K562 (cell line): ENCODE data around the gene GSTA4. TPM values are rescaled to one million over a fixed set of nuclear protein-coding genes. Genes with fewer than 3 reads are reported as not detected.

ENCODE experiments used
- ATAC-seq: fragments of 200-7000 bp; cut with Tn5 transposase; 3 replicates; pipeline ENCODE4 v1.9.1; 2020; ENCODE audit warnings: moderate library complexity
- BruUV-seq: library from RNA; stranded (reverse); fragments of 400-500 nt; replicated peaks from 2 replicates; lab custom pipeline; 2021; lab: Mats Ljungman, UMichigan
- CTCF ChIA-PET: fragments of 300-600 bp; formaldehyde crosslinking; extraction: SDS; loops from one replicate; lab custom pipeline; 2021; ENCODE audit warnings: low intra/inter-chr PET ratio; lab: Yijun Ruan, JAX
- POLR2A ChIA-PET: fragments of 300-600, 350-650 bp; sonication (Branson Sonifier 250); formaldehyde crosslinking; extraction: SDS; loops from one replicate; lab custom pipeline; 2021; ENCODE audit warnings: antibody characterized with exemption, inconsistent platforms; lab: Yijun Ruan, JAX
- DNase-seq, 4 experiments: peaks; one replicate each; pipeline versions ENCODE4 v3.0.0 to v3.0.0-alpha.2; 2011 to 2018; ENCODE audit warnings: low spot score in 3 of 4, mixed read lengths in 3 of 4; ENCODE audit errors: extremely low read depth in 1 of 4
- FAIRE-seq: peaks from 2 replicates; lab custom pipeline; 2011; peaks lifted over from hg19 to GRCh38; lab: Jason Lieb, UNC
- H2AFZ ChIP-seq: 2 replicates; pipeline ENCODE4 v1.6.0; 2011; ENCODE audit warnings: low read depth, low read length, control low read depth, inconsistent platforms
- H3K27ac ChIP-seq: fragments of 200-600 bp; 3 replicates; pipeline ENCODE4 v1.8.0; 2011; ENCODE audit warnings: low read depth, mild to moderate bottlenecking, control low read depth, inconsistent platforms, low read length, moderate library complexity, mixed read lengths; ENCODE audit errors: extremely low read depth
- H3K27me3 ChIP-seq, 2 experiments: fragments of 300-600 bp in 1 of 2; 2 replicates in 1 of 2; 3 replicates in 1 of 2; pipeline versions ENCODE4 v1.6.0 to v1.8.0; 2011; ENCODE audit warnings: inconsistent platforms in 2 of 2, low read length in 2 of 2, mild to moderate bottlenecking in 1 of 2, mixed read lengths in 1 of 2, moderate library complexity in 1 of 2; ENCODE audit not compliant: control insufficient read depth in 2 of 2, insufficient read depth in 2 of 2
- H3K36me3 ChIP-seq: fragments of 300-600 bp; 3 replicates; pipeline ENCODE4 v1.8.0; 2011; ENCODE audit warnings: mild to moderate bottlenecking, low read length, inconsistent platforms; ENCODE audit not compliant: control insufficient read depth, insufficient read depth
- H3K4me1 ChIP-seq, 2 experiments: fragments of 200-600 bp in 1 of 2; replicated peaks in 1 of 2; 2 replicates in 1 of 2; 3 replicates in 1 of 2; pipeline versions ENCODE4 v1.5.1 to v1.8.0; 2011; ENCODE audit warnings: inconsistent platforms in 2 of 2, low read length in 2 of 2, mild to moderate bottlenecking in 1 of 2, mixed read lengths in 1 of 2, moderate library complexity in 1 of 2; ENCODE audit not compliant: control insufficient read depth in 2 of 2, insufficient read depth in 2 of 2
- H3K4me2 ChIP-seq: 2 replicates; pipeline ENCODE4 v1.6.1; 2011; ENCODE audit warnings: low read length, control low read depth, inconsistent platforms, mixed read lengths; ENCODE audit not compliant: insufficient read depth
- H3K4me3 ChIP-seq: fragments of 200-600 bp; sonication (generic), shearing (Covaris generic); 2 replicates; pipeline ENCODE4 v1.5.1; 2016; ENCODE audit warnings: control low read depth, inconsistent platforms
- H3K79me2 ChIP-seq: fragments of 200-600 bp; 3 replicates; pipeline ENCODE4 v1.8.0; 2011; ENCODE audit warnings: low read length, inconsistent platforms; ENCODE audit not compliant: control insufficient read depth, insufficient read depth
- H3K9ac ChIP-seq, 2 experiments: 2 replicates each; pipeline versions ENCODE4 v1.6.0 to v1.6.1; 2011; ENCODE audit warnings: low read depth in 2 of 2, low read length in 2 of 2, control low read depth in 1 of 2, inconsistent platforms in 1 of 2, mild to moderate bottlenecking in 1 of 2, mixed read lengths in 1 of 2; ENCODE audit not compliant: insufficient read depth in 1 of 2
- H3K9me1 ChIP-seq: one replicate; pipeline ENCODE4 v1.6.0; 2011; ENCODE audit warnings: inconsistent platforms, mild to moderate bottlenecking, low read length, moderate library complexity; ENCODE audit not compliant: control insufficient read depth, insufficient read depth
- H3K9me3 ChIP-seq: replicated peaks from 2 replicates; pipeline ENCODE4 v1.5.1; 2011; ENCODE audit warnings: low read depth, low read length, inconsistent platforms; ENCODE audit not compliant: control insufficient read depth, insufficient read depth
- H4K20me1 ChIP-seq: replicated peaks from 2 replicates; pipeline ENCODE4 v1.6.1; 2011; ENCODE audit warnings: low read length, inconsistent platforms, mixed read lengths; ENCODE audit not compliant: control insufficient read depth, insufficient read depth
- ARNT ChIP-seq, 2 experiments: fragments of 450-650 bp; IDR thresholded peaks; 2 replicates each; pipeline ENCODE4 v1.6.1; 2016; ENCODE audit warnings: mild to moderate bottlenecking in 1 of 2
- KLF13 ChIP-seq: fragments of 450-650 bp; IDR thresholded peaks from 2 replicates; pipeline ENCODE4 v1.6.1; 2016; ENCODE audit warnings: missing genetic modification characterization, low read depth, mild to moderate bottlenecking, missing compliant biosample characterization, moderate library complexity, borderline replicate concordance
- MAFF ChIP-seq: IDR thresholded peaks from 2 replicates; pipeline ENCODE4 v1.6.1; 2012; ENCODE audit warnings: low read length, improper control_type of control experiment
- PHF21A ChIP-seq: fragments of 450-650 bp; IDR thresholded peaks from 2 replicates; pipeline ENCODE4 v1.6.1; 2017; ENCODE audit warnings: low read depth, borderline replicate concordance
- SOX6 ChIP-seq: fragments of 450-650 bp; IDR thresholded peaks from 2 replicates; pipeline ENCODE4 v1.6.1; 2014; ENCODE audit warnings: mild to moderate bottlenecking
- SP2 ChIP-seq: IDR thresholded peaks from 2 replicates; pipeline ENCODE4 v1.6.1; 2011; ENCODE audit warnings: mild to moderate bottlenecking, low read depth, low read length, moderate library complexity; ENCODE audit not compliant: poor library complexity, severe bottlenecking; ENCODE audit errors: extremely low read depth
- SREBF1 ChIP-seq: fragments of 150-350 bp; IDR thresholded peaks from 2 replicates; pipeline ENCODE4 v1.6.1; 2014; ENCODE audit warnings: antibody characterized with exemption, low read depth, low read length, borderline replicate concordance
- ZC3H8 ChIP-seq: fragments of 450-650 bp; IDR thresholded peaks from 2 replicates; pipeline ENCODE4 v1.6.1; 2017
- WGBS: fragments of 100-300 bp; shearing (Covaris generic); methylation state at CpG from one replicate; pipeline ENCODE4 v1.1.6; 2016; ENCODE audit warnings: low coverage, mixed read lengths; ENCODE audit not compliant: insufficient coverage; ENCODE audit errors: missing lambda C conversion rate; 5-methylcytosine and 5-hydroxymethylcytosine counted together
- in situ Hi-C: fragments of 300-500 bp; cut with MboI; formaldehyde crosslinking; loops from 4 replicates; pipeline ENCODE4 v1.15.0; 2018; ENCODE audit warnings: inconsistent platforms, mixed read lengths
- intact Hi-C: fragments of 100-400 bp; cut with micrococcal nuclease; formaldehyde crosslinking; loops from 2 replicates; pipeline ENCODE4 v1.14.2; 2022
- polyA plus RNA-seq, 8 experiments: library from polyadenylated mRNA; depleted of rRNA in 4 of 8; stranded (reverse) in 5 of 8; unstranded in 3 of 8; fragments of >200 nt; fragmentation: Nextera tagmentation in 2 of 8; fragmentation: Illumina TruSeq in 1 of 8; extraction: Ambion mirVana in 2 of 8; extraction: Trizol in 1 of 8; gene quantifications; 2 replicates each; pipeline versions ENCODE4 v1.2.1 to v1.2.3, GENCODE V29; 2011 to 2014; ENCODE audit warnings: inconsistent platforms in 1 of 8, missing spikeins in 1 of 8
- total RNA-seq, 7 experiments: library from RNA; depleted of rRNA in 6 of 7; stranded (reverse); fragments of >200 nt in 6 of 7; fragmentation: Illumina TruSeq in 2 of 7; extraction: Trizol in 2 of 7; gene quantifications; 2 replicates each; pipeline versions ENCODE4 v1.2.1 to v1.2.3, GENCODE V29; 2011 to 2021; ENCODE audit warnings: low replicate concordance in 1 of 7
- TF ChIP-seq, protein P1 (sequence below): fragments of 200-800 bp; sonication (Bioruptor generic); IDR thresholded peaks from 2 replicates; pipeline ENCODE4 v1.6.1; 2017; ENCODE audit warnings: missing genetic modification characterization, missing compliant biosample characterization
- TF ChIP-seq, protein P2 (sequence below), 2 experiments: fragments of 250-450 bp in 1 of 2; fragments of 450-650 bp in 1 of 2; sonication (Bioruptor Pico) in 1 of 2; IDR thresholded peaks; 2 replicates each; pipeline versions ENCODE4 v1.6.1 to v1.8.0; 2016 to 2021; ENCODE audit warnings: mild to moderate bottlenecking in 2 of 2, moderate library complexity in 2 of 2, missing compliant biosample characterization in 1 of 2, missing genetic modification characterization in 1 of 2
- TF ChIP-seq, protein P3 (sequence below): sonication (generic); formaldehyde crosslinking; IDR thresholded peaks from 2 replicates; pipeline ENCODE4 v1.8.1; 2022; ENCODE audit warnings: missing genetic modification reagents
- TF ChIP-seq, protein P4 (sequence below): fragments of 250-450 bp; sonication (Bioruptor Pico); IDR thresholded peaks from 2 replicates; pipeline ENCODE4 v1.6.1; 2021; ENCODE audit warnings: mild to moderate bottlenecking
- TF ChIP-seq, protein P5 (sequence below): fragments of 450-650 bp; IDR thresholded peaks from 2 replicates; pipeline ENCODE4 v1.6.1; 2016; ENCODE audit warnings: borderline replicate concordance

GSTA4 gene
- total and polyA plus RNA-seq, 9 of the 15 experiments (the other 6 are each of a cell fraction or from before 2014, with no cell fraction given): 0.89 to 4.0 (median 2.0) TPM

DNA sequence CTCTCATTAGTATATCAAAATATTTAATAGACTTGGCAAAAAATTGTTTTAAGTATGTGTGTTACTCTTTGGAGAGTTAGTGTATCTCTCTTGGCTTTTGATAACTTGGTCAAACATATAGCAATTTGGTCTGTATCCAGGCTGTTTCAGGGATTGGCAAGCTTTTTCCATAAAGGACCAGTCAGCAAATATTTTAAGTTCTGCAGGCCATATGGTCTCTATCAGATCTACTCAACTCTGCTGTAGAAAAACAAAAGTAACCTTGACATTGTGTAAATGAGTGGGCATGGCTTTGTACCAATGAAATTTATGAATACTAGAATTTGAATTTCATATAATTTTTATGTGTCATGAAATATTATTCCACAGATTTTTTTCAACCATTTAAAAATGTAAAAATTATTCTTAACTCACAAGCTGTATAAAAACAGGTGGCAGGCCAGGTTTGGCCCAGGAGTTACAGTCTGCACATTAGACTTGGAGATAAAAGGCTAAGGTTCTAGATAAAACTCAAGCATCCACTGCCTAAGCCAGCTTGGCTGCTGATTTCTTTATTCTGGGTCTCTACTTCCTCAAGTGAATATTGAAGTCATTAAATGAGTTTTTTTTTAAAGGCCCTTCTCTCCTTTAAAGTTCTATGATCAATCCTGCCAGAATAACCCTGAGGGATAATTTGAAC, 13.7 kb downstream of the GSTA4 start (continued):
- TF ChIP-seq, protein P1, sequence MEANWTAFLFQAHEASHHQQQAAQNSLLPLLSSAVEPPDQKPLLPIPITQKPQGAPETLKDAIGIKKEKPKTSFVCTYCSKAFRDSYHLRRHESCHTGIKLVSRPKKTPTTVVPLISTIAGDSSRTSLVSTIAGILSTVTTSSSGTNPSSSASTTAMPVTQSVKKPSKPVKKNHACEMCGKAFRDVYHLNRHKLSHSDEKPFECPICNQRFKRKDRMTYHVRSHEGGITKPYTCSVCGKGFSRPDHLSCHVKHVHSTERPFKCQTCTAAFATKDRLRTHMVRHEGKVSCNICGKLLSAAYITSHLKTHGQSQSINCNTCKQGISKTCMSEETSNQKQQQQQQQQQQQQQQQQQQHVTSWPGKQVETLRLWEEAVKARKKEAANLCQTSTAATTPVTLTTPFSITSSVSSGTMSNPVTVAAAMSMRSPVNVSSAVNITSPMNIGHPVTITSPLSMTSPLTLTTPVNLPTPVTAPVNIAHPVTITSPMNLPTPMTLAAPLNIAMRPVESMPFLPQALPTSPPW: no peak
- no peak for TF ChIP-seq ARNT (IDR thresholded peaks at IDR 0.05)
- TF ChIP-seq, protein P2, sequence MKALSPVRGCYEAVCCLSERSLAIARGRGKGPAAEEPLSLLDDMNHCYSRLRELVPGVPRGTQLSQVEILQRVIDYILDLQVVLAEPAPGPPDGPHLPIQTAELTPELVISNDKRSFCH (CRISPR knock-in tag; IDR thresholded peaks at IDR 0.05): no peak
- TF ChIP-seq, protein P2 (tag; IDR thresholded peaks at IDR 0.05): no peak
- TF ChIP-seq MAFF: peak; percentile 66

DNA sequence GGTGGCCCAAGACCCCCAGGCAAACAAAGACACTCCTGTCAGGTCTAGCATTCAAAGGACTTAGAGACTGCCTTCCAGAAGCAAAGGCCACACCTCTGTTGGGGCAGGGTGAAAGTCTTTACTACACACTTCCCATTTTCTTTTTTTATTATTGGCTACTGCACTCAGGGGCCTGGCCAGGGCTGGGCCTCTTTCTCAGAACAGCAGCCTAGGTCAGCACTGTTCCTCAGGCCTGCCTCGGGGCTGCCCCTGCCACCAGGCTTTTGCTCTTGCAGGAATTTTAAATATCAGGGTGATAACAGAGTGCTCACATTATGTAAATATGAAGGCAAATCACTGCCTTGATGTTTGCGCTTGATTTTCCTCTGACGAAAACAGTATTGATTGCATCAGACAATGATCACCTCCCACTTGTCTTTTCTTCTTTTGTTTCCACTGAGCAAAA, 18.5 kb downstream of the GSTA4 start:
- no peaks in the 10 kb centered on the region for H3K79me2 ChIP-seq
- no peaks in the 10 kb centered on the region for H3K36me3 ChIP-seq
- no peaks in the 10 kb centered on the region for H3K9me1 ChIP-seq
- H3K4me1 ChIP-seq: no peaks in the 10 kb centered on the region; a peak in 2 of 5 replicates
- WGBS: 10% methylated on average over 3 of the region's 3 CpGs
- DNase-seq (no peak), ATAC-seq (peak; percentile 64), FAIRE-seq (no peak)
- in situ Hi-C loops (no loop called here), intact Hi-C loops (no loop called here)
- no peak overlapping the region for H3K4me3 ChIP-seq
- BruUV-seq: no TSS peak
- no peak overlapping the region for H3K9ac ChIP-seq
- ChIA-PET CTCF (no interaction called here), POLR2A (interaction anchor here (1.0 kb wide), 1 partner anchor 12 kb away, joined by 4 read pairs; no protein-coding TSS in a partner anchor)
- no peaks in the 10 kb centered on the region for H4K20me1 ChIP-seq
- no peaks in the 10 kb centered on the region for H3K9me3 ChIP-seq
- H3K4me2 ChIP-seq: no peak overlapping the region
- H3K27ac ChIP-seq: no peak overlapping the region
- H3K27me3 ChIP-seq: no peaks in the 10 kb centered on the region; a peak in 2 of 5 replicates
- H2AFZ ChIP-seq: no peak overlapping the region
- TF ChIP-seq SP2: no peak
- TF ChIP-seq ZC3H8: no peak
- TF ChIP-seq SREBF1: no peak
- TF ChIP-seq, protein P3, sequence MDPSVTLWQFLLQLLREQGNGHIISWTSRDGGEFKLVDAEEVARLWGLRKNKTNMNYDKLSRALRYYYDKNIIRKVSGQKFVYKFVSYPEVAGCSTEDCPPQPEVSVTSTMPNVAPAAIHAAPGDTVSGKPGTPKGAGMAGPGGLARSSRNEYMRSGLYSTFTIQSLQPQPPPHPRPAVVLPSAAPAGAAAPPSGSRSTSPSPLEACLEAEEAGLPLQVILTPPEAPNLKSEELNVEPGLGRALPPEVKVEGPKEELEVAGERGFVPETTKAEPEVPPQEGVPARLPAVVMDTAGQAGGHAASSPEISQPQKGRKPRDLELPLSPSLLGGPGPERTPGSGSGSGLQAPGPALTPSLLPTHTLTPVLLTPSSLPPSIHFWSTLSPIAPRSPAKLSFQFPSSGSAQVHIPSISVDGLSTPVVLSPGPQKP (CRISPR knock-in tag): no peak
- TF ChIP-seq, protein P4, sequence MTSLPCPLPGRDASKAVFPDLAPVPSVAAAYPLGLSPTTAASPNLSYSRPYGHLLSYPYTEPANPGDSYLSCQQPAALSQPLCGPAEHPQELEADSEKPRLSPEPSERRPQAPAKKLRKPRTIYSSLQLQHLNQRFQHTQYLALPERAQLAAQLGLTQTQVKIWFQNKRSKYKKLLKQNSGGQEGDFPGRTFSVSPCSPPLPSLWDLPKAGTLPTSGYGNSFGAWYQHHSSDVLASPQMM (CRISPR knock-in tag): no peak
- TF ChIP-seq SOX6: peak; percentile 35; the same call in 1 of the 2 replicates
- TF ChIP-seq KLF13 (tag): no peak
- TF ChIP-seq, protein P5, sequence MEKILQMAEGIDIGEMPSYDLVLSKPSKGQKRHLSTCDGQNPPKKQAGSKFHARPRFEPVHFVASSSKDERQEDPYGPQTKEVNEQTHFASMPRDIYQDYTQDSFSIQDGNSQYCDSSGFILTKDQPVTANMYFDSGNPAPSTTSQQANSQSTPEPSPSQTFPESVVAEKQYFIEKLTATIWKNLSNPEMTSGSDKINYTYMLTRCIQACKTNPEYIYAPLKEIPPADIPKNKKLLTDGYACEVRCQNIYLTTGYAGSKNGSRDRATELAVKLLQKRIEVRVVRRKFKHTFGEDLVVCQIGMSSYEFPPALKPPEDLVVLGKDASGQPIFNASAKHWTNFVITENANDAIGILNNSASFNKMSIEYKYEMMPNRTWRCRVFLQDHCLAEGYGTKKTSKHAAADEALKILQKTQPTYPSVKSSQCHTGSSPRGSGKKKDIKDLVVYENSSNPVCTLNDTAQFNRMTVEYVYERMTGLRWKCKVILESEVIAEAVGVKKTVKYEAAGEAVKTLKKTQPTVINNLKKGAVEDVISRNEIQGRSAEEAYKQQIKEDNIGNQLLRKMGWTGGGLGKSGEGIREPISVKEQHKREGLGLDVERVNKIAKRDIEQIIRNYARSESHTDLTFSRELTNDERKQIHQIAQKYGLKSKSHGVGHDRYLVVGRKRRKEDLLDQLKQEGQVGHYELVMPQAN: no peak
- TF ChIP-seq PHF21A: no peak
